Astrocyte of the cerebellum (primary cell): ENCODE results near the gene FAM151A.

ENCODE experiments used
- DNase-seq: peaks from one replicate; pipeline ENCODE4 v3.0.0-alpha.2; 2011; ENCODE audit warnings: low read depth
- H3K4me3 ChIP-seq: 2 replicates; pipeline ENCODE4 v1.5.1; 2011; ENCODE audit warnings: mild to moderate bottlenecking, low read depth, low read length, moderate library complexity
- in situ Hi-C: cut with HindIII; loops from 2 replicates; pipeline ENCODE4 v1.10.0; 2017; ENCODE audit warnings: low sequenced_read_pairs
- TF ChIP-seq, protein P1 (sequence below): IDR thresholded peaks from 2 replicates; pipeline ENCODE4 v1.5.1; 2012; ENCODE audit warnings: low read length, low read depth, moderate library complexity, mild to moderate bottlenecking; ENCODE audit errors: missing control alignments

The FAM151A gene

GRCh38 chr1:54572542-54572850 is 50.8 kb downstream of the FAM151A start:
- TF ChIP-seq, protein P1, sequence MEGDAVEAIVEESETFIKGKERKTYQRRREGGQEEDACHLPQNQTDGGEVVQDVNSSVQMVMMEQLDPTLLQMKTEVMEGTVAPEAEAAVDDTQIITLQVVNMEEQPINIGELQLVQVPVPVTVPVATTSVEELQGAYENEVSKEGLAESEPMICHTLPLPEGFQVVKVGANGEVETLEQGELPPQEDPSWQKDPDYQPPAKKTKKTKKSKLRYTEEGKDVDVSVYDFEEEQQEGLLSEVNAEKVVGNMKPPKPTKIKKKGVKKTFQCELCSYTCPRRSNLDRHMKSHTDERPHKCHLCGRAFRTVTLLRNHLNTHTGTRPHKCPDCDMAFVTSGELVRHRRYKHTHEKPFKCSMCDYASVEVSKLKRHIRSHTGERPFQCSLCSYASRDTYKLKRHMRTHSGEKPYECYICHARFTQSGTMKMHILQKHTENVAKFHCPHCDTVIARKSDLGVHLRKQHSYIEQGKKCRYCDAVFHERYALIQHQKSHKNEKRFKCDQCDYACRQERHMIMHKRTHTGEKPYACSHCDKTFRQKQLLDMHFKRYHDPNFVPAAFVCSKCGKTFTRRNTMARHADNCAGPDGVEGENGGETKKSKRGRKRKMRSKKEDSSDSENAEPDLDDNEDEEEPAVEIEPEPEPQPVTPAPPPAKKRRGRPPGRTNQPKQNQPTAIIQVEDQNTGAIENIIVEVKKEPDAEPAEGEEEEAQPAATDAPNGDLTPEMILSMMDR = no peak
- no peak overlapping the region for H3K4me3 ChIP-seq
- in situ Hi-C loops = no loop called here
- no peak for DNase-seq

DNA sequence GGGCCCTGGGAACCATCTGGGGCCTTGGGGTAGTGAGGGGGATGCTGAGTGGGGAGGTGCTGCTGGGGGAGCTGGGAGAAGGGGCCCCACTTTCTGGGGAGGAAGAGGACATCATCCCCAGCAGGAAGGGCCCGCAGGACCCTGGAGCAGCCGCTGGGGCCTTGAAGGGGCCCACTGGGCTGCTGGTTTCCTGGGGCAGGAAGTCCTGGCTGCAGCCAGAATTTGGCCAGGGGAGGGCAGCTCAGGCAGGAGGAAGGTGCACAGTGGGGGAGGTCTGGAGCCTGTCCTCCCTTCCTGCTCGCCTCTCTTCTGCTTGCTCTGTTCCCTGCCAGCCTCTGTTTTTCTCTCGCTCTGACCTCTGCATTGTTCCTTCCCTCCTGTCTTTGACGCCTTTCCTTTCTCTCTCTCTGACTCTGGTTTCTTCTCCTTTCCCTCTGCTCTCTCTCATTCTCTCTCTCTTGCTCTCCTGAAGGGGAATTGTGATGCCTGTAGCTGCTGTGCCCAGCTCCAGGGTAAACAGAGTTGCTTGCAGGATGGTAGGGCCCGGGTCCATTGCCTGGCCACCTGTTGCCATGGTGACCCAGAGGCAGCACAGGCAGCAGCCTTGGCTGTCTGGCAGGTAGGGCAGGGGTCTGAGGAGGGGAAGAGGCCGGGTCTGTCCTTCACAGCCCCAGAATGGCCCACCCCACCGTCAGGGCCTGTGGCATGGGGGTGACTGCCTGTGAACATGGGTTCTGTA is 51.4 kb downstream of the FAM151A start:
- TF ChIP-seq, protein P1 = no peak
- no peak overlapping the region for H3K4me3 ChIP-seq
- DNase-seq = no peak
- in situ Hi-C loops = no loop called here

DNA sequence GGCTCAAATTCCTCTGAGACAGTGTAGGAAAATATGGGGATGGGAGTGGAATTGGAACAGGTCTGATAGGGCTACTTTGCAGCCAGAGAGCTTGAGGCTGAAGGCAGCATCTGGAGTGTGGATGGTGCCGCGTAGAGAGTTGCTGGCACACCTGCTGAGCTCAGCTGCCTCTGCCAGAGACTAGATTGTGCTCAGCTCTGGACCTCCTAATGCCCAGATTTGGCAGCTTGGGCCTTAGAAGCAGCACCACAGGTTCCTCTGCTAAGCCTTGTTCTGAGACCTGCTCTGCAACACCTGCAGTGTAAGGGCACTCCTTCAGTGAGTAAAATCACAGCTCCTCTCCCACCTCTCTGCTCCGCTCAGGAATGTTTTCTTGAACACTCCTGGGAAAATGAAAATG is 52.0 kb downstream of the FAM151A start:
- no peak for DNase-seq
- no peak overlapping the region for H3K4me3 ChIP-seq
- TF ChIP-seq, protein P1 = no peak
- in situ Hi-C loops = no loop called here

DNA sequence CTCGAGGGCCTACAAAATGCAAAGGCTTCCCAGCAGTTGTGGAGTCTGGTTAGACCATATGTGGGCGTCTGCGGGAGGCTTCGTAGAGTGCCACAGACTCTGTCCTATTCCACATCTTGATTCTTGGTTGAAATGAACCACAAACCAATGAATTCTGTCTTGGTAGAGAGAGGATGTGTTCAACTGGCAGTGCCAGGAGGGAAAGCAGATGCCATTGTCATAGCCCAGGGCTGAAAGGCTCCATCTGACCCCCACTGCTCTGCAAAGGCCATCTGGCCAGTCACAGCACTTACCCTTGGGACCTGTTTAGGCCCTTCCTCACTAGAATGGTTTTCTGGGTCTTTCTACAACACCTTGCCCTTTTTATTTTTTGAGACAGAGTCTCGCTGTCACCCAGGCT is 53.2 kb downstream of the FAM151A start:
- no peak for DNase-seq
- in situ Hi-C loops = no loop called here
- TF ChIP-seq, protein P1 = no peak
- H3K4me3 ChIP-seq = no peak overlapping the region

DNA sequence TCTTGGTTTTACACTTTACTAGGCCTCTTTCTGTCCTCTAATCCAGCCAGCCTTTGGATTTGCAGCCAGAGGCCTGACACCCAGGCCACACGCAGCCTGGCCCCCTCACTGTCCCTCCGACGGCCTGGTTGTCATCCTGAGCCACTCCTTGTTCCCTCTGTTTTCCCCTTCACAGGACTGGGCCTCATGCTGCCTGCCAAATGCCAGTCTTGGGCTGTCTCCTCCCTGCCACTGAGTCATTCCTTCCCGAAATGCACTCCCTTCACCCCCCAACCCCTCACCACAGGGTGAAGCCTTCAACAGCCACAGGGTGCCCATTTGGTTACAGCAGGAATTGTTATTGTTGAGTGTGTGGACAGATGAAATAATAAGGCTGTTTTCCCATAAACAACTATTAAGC is 54.0 kb downstream of the FAM151A start:
- no peak for DNase-seq
- TF ChIP-seq, protein P1 = no peak
- in situ Hi-C loops = no loop called here
- no peak overlapping the region for H3K4me3 ChIP-seq

GRCh38 chr1:54567961-54568360 is 55.4 kb downstream of the FAM151A start:
- H3K4me3 ChIP-seq = no peak overlapping the region
- in situ Hi-C loops = no loop called here
- no peak for DNase-seq
- TF ChIP-seq, protein P1 = no peak
